ENCODE results near the gene ENO2.
"Not testable (repeated sequence)": the region's sequence is repeated elsewhere in the genome, so short reads cannot be mapped to it uniquely, and the experiment has no call there.

ENO2 gene

GRCh38 chr12:6914246-6914946 is at the start of gene ENO2:
Gene ENO2, plus strand, starts transcription at chr12:6914580. Its CDS starts 1,253 bp downstream, at chr12:6915833.
- peak; percentile 82 for DNase-seq

DNA sequence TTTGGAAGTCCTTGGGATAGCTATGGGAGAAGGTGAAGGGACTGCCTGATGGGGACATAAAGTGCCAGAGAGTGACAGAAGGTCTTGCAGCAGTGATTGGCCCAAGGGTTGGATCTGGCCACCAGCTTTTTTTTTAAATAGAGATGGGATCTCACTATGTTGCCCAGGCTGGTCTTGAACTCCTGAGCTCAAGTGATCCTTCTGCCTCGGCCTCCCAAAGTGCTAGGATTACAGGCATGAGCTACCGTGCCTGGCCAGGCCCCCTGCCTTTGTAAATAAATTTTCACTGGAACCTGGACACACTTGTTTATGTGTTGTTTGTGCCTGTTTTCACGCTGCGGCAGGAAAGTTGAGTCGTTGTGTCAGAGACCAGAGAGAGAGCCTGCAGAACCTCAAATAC is 49.1 kb upstream of the ENO2 start:
- not testable (repeated sequence) for DNase-seq

DNA sequence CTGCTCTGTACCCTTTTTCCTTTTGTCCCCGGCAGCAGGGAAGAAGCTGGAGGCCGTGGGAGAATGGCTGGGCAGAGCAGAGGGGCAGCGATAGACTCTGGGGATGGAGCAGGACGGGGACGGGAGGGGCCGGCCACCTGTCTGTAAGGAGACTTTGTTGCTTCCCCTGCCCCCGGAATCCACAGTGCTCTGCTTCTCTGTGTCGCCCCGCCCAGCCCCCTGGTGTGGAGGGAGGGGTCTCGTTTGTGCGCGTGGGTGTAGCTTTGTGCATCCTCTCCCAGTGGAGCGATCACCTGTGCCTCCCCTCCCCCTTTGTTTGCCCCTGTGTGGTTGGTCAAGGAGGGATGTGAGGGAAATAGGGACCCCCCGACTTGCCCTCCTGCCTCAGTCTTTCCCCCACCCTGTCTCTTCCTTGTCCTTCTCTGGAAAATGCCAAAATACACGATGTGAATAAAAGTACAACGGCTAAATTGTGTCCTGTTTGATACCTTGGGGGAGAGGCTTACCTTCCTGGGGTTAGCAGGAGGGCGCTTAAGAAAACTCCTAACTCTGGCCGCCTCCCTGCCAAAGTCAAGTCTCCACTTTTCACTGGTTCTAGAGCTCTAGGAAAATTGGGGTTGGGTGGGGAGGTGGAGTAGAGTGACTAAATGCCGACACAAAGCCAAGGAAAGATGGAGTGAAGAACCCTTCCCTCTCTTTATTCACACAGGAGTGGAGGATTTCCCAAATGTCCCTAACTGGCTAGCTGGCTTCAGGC is 48.0 kb upstream of the ENO2 start:
- no peak for DNase-seq

DNA sequence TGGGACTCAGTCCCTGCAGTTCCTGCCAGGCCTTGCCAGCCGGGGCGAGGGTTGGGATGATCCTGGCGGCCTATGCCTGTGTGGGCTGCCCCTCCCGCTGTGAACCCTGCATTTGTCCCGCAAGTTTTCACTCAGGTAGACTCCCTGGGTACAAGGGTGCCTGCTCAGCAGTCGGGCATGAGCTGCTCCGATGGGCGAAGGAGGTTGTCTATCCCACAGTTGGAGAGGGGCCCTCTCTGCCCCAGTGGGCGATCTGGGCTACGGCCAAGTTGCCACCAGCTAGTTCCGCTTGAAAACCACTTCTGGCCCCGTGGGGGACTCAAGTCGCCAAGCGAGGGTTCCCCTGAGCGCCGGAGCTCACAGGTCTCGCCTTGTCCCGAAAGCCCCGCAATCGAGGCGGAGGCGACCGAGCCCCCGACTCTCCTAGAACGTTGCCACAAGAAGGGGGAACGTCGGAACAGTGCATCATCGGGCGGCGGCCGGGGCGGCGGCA is 47.4 kb upstream of the ENO2 start:
- no peak for DNase-seq

DNA sequence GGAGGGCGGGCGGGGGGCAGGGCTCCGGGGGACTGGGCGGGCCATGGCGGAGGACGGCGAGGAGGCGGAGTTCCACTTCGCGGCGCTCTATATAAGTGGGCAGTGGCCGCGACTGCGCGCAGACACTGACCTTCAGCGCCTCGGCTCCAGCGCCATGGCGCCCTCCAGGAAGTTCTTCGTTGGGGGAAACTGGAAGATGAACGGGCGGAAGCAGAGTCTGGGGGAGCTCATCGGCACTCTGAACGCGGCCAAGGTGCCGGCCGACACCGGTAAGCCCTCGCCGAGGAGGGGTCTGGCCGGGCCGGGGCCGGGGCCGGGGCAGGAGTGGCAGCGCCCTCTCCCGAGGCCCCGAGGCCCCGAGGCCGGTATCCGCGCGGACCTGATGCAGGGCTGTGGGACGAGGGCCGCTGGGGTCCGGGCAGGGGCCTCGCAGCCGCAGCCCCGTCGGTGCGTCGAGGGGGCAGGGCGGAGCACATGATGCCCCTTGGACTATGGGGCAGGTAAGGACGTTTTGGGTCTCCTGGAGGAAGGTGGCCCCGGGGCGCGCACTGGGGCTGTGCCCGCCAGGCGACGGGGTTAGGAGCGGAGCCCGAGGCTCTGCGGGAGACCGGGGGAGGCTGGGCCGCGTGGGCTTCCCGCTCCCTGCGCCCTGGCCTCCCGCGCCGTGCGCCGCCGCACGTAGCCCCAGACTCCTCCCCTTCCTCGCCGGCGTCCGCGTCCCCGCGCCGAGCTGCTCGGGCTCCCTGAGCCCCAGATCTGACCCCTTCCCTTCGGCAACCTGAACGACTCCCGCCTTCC is 46.8 kb upstream of the ENO2 start, which contains the start of gene TPI1:
Gene TPI1, plus strand, starts transcription at position 119 of the 798 bp plus-strand sequence. Its CDS starts 36 bp downstream, at position 155.
- DNase-seq: peak; percentile 83

DNA sequence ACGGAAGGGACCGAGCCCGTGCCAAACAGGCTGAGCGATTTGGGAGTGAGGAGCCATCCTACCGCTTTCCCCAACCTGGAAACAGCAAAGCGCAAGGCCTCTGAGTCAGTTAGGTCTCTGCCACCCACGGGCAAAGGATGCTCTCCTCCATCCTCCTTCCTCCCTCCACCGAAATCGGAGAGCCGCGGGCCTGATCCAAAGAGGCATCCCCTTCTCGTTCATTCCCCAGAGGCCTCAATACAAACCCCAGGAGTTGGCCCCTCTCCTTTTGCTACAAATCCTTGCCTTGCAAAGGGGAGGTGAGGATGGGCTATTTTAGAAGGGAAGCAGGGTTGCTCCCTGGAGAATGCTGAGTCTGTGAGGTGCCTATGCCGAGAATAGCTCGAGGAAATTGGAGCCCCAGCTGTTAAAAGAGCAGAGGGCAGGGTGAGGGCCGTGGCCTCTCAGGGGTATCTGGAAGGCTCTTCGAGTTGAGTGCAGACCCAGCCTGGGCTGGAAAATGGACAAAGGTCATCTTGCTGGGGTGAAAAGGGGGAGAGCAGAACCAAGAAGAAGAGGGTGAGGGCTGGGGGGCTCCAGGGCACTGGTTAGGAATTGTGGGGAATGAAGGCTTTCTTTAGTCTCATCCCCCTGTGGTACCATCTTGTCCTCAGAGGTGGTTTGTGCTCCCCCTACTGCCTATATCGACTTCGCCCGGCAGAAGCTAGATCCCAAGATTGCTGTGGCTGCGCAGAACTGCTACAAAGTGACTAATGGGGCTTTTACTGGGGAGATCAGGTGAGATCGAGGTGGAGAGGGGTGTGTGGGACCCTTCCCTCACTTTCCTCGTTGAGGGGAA is 46.0 kb upstream of the ENO2 start:
- DNase-seq: no peak

- DNase-seq: peak; percentile 82
These were observed 45.0 kb upstream of the ENO2 start for GRCh38 chr12:6869049-6870021.

DNA sequence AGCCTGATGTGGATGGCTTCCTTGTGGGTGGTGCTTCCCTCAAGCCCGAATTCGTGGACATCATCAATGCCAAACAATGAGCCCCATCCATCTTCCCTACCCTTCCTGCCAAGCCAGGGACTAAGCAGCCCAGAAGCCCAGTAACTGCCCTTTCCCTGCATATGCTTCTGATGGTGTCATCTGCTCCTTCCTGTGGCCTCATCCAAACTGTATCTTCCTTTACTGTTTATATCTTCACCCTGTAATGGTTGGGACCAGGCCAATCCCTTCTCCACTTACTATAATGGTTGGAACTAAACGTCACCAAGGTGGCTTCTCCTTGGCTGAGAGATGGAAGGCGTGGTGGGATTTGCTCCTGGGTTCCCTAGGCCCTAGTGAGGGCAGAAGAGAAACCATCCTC is 44.1 kb upstream of the ENO2 start:
- not testable (repeated sequence) for DNase-seq

- DNase-seq: peak; percentile 38
These were observed 43.1 kb upstream of the ENO2 start for GRCh38 chr12:6871052-6871957.

- peak; percentile 87 for DNase-seq
These were observed 42.0 kb upstream of the ENO2 start for GRCh38 chr12:6872073-6873048.

DNA sequence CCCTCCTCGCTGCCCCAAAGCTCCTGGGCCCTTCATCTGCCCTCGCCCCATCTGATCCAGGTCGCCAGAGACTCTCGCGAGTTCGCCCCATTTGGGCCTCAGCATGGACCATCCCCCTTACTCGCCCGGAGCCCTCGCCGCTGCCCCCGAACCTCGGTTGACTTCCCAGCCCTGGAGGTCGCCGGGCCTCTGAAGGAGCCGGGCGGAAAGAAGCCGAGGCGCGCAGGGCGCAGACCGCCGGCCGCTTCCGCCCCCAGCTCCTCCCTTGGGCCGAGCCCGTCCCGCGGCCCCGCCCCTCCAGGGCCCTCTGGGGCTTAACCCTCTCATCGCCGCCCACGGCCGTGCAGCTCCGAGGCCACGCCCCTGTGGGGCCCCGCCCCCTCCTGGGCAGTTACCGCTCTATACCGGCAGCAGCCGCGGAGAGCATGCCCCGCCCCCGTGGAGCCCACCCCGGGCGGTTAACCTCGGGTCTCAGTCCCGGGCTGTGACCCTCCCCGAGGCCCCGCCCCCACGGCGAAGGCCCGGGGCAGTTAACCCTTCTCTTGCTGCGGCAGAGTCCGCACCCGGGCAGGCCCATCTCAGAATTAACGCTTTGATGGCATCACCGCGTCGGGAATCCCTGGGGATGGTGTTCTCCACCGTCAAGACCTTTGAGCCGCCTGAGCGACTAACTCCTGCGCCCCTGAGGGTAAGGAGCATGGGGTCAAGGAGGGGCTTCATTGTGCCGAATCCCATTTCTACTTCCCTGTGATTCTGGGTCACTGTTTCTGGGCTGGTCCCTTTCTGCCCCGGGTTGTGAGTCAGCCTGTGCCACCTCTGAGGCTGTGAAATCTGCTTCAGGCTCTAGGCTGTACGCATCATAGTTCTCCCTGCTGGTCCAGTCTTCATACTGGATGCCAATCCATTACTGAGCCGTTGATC is 41.0 kb upstream of the ENO2 start, which contains the start of gene SPSB2:
Gene SPSB2, minus strand, starts transcription at position 210 of the 921 bp plus-strand sequence. CDS start 402 bp downstream, outside the sequence.
- DNase-seq: peak; percentile 100

DNA sequence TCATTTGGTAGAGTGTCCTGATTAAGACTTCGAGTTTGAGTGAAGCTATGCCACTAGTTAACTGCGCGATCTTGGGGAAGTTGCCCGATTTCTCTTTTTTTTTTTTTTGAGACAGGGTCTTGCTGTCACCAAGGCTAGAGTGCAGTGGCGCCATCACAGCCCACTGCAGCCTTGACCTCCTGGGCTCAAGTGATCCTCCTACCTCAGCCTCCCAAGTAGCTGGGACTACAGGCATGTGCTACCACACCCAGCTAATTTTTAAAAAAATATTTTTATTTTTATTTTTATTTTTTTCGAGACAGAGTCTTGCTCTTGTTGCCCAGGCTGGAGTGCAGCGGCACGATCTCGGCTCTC is 40.4 kb upstream of the ENO2 start:
- not testable (repeated sequence) for DNase-seq

- not testable (repeated sequence) for DNase-seq
These were observed 34.6 kb upstream of the ENO2 start for GRCh38 chr12:6879824-6880223.

- DNase-seq: no peak
These were observed 31.1 kb upstream of the ENO2 start for GRCh38 chr12:6883252-6883651.

DNA sequence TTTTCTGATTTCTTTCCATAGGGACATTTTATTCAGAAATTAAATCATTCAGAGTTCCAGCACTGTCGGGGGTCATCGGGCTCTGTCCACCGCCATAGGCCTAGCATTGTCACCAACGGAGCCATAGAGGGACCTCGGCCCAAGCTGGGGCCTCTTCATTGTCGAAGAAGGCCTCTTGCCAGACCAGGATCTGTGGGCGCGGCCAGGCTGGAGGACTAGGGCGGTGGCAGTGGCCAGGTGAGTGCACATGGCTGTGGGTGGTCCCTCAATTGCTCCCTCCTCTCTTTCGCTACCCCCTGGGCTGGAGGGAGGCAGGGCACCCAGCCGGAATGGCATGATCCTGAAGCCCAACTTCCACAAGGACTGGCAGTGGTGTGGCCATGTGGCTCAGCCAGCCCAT is 30.7 kb upstream of the ENO2 start:
- no peak for DNase-seq

- DNase-seq: no peak
These were observed 29.8 kb upstream of the ENO2 start for GRCh38 chr12:6884539-6884938.

All from activated CD4-positive, CD25-positive, alpha-beta regulatory T cell treated with anti-CD3 and anti-CD28 coated beads, Interleukin-2, amount 50 U/mL, for 72 hours (primary cell).